ENCODE data around the gene GNAL.

Gene GNAL

GRCh38 chr18:11817229-11817628, 128.2 kb downstream of the GNAL start:
- DNase-seq = no peak

- no peak for DNase-seq
Measured at GRCh38 chr18:11818486-11819203, 129.6 kb downstream of the GNAL start.

GRCh38 chr18:11819938-11820337, 130.9 kb downstream of the GNAL start:
- DNase-seq = no peak

- no peak for DNase-seq
Measured at GRCh38 chr18:11820697-11821096, 131.6 kb downstream of the GNAL start.

GRCh38 chr18:11821208-11821607, 132.1 kb downstream of the GNAL start:
- DNase-seq = no peak

- DNase-seq = no peak
Measured at GRCh38 chr18:11821643-11822237, 132.7 kb downstream of the GNAL start.

- DNase-seq = no peak
Measured at GRCh38 chr18:11823545-11823944, 134.5 kb downstream of the GNAL start.

- no peak for DNase-seq
Measured at GRCh38 chr18:11826836-11827235, 137.8 kb downstream of the GNAL start.

GRCh38 chr18:11828786-11829432, 139.8 kb downstream of the GNAL start:
- DNase-seq = no peak

GRCh38 chr18:11830585-11830984, 141.5 kb downstream of the GNAL start:
- no peak for DNase-seq

- DNase-seq = no peak
Measured at GRCh38 chr18:11831921-11832320, 142.9 kb downstream of the GNAL start.

GRCh38 chr18:11834772-11835171, 145.7 kb downstream of the GNAL start:
- DNase-seq = no peak

- DNase-seq = no peak
Measured at GRCh38 chr18:11839556-11839955, 150.5 kb downstream of the GNAL start.

- no peak for DNase-seq
Measured at GRCh38 chr18:11840493-11840892, 151.4 kb downstream of the GNAL start.

- DNase-seq = no peak
Measured at GRCh38 chr18:11842562-11842961, 153.5 kb downstream of the GNAL start.

- no peak for DNase-seq
Measured at GRCh38 chr18:11844436-11844835, 155.4 kb downstream of the GNAL start.

GRCh38 chr18:11845654-11846053, 156.6 kb downstream of the GNAL start:
- no peak for DNase-seq

GRCh38 chr18:11847811-11848210, 158.7 kb downstream of the GNAL start:
- DNase-seq = no peak

GRCh38 chr18:11849279-11849678, 160.2 kb downstream of the GNAL start:
- DNase-seq = no peak

- DNase-seq = no peak
Measured at GRCh38 chr18:11849841-11850634, 161.0 kb downstream of the GNAL start.

- no peak for DNase-seq
Measured at GRCh38 chr18:11850821-11851145, 161.7 kb downstream of the GNAL start.

- DNase-seq = peak; percentile 74
Measured at GRCh38 chr18:11851146-11851805, 162.2 kb downstream of the GNAL start, which contains the start of gene CHMP1B. TSS of gene CHMP1B (plus strand) at chr18:11851413. CDS start at chr18:11851512, 99 bp downstream.

GRCh38 chr18:11851806-11852337, 162.8 kb downstream of the GNAL start:
- DNase-seq = no peak

All from DMS153 (cell line).